WERI-Rb-1 (cell line): Measurements from ENCODE around the gene PDGFC.

Experiments used
- DNase-seq: peaks from one replicate; pipeline ENCODE4 v3.0.0-alpha.2; 2020
- H3K27ac ChIP-seq: fragments of 250-450 bp; sonication (Bioruptor Pico); 2 replicates; pipeline ENCODE4 v1.5.1; 2020; ENCODE audit warnings: mild to moderate bottlenecking, moderate library complexity
- H3K27me3 ChIP-seq: fragments of 250-450 bp; sonication (Bioruptor Pico); 2 replicates; pipeline ENCODE4 v1.5.1; 2021; ENCODE audit warnings: mild to moderate bottlenecking, low read depth, moderate library complexity; ENCODE audit not compliant: insufficient read depth, severe bottlenecking
- H3K36me3 ChIP-seq: fragments of 250-450 bp; sonication (Bioruptor Pico); 2 replicates; pipeline ENCODE4 v1.5.1; 2020; ENCODE audit warnings: mild to moderate bottlenecking, moderate library complexity
- H3K4me3 ChIP-seq: 2 replicates; pipeline ENCODE4 v1.5.1; 2011; ENCODE audit warnings: low read depth, mild to moderate bottlenecking, control low read depth, low read length
- H3K9me3 ChIP-seq: fragments of 250-450 bp; sonication (Bioruptor Pico); 2 replicates; pipeline ENCODE4 v1.5.1; 2021; ENCODE audit warnings: mild to moderate bottlenecking, moderate library complexity; ENCODE audit not compliant: severe bottlenecking
- CTCF ChIP-seq: IDR thresholded peaks from 2 replicates; pipeline ENCODE4 v1.5.1; 2011; ENCODE audit warnings: low read depth, mild to moderate bottlenecking, control low read depth, inconsistent platforms, low read length

Gene PDGFC

GRCh38 chr4:156950090-156950489 lies 21.5 kb downstream of the PDGFC start:
- Histone ChIP-seq H3K9me3 (no peaks in the 10 kb centered on the region), H3K36me3 (no peaks in the 10 kb centered on the region), H3K4me3 (no peak overlapping the region), H3K27me3 (no peaks in the 10 kb centered on the region), H3K27ac (no peak overlapping the region)
- no peak for TF ChIP-seq CTCF
- no peak for DNase-seq

GRCh38 chr4:156949373-156949814 lies 22.2 kb downstream of the PDGFC start:
- Histone ChIP-seq H3K27me3 (no peaks in the 10 kb centered on the region), H3K9me3 (no peaks in the 10 kb centered on the region), H3K4me3 (no peak overlapping the region), H3K27ac (no peak overlapping the region), H3K36me3 (no peaks in the 10 kb centered on the region)
- DNase-seq: no peak
- TF ChIP-seq CTCF: no peak

- Histone ChIP-seq H3K4me3 (no peak overlapping the region), H3K27ac (no peak overlapping the region), H3K36me3 (no peaks in the 10 kb centered on the region), H3K9me3 (no peaks in the 10 kb centered on the region), H3K27me3 (no peaks in the 10 kb centered on the region)
- no peak for TF ChIP-seq CTCF
- DNase-seq: no peak
Measured at GRCh38 chr4:156948738-156949137, 22.9 kb downstream of the PDGFC start.

GRCh38 chr4:156948133-156948532 lies 23.5 kb downstream of the PDGFC start:
- Histone ChIP-seq H3K27me3 (no peaks in the 10 kb centered on the region), H3K4me3 (no peak overlapping the region), H3K27ac (no peak overlapping the region), H3K36me3 (no peaks in the 10 kb centered on the region), H3K9me3 (no peaks in the 10 kb centered on the region)
- DNase-seq: no peak
- no peak for TF ChIP-seq CTCF

GRCh38 chr4:156946516-156947424 lies 24.8 kb downstream of the PDGFC start:
- no peak overlapping the region for H3K27ac ChIP-seq
- no peaks in the 10 kb centered on the region for H3K36me3 ChIP-seq

More at GRCh38 chr4:156946516-156947424, 24.8 kb downstream of the PDGFC start:
- TF ChIP-seq CTCF: no peak
- no peak overlapping the region for H3K4me3 ChIP-seq
- H3K9me3 ChIP-seq: no peaks in the 10 kb centered on the region
- DNase-seq: no peak
- H3K27me3 ChIP-seq: no peaks in the 10 kb centered on the region
